Stimulated activated CD4-positive, alpha-beta T cell treated with anti-CD3 and anti-CD28 coated beads, Interleukin-1b, Interleukin-23, amount 100 ng/mL, for 4 hours (primary cell): ENCODE results near the gene MTMR3.
"Not testable (repeated sequence)": the region's sequence is repeated elsewhere in the genome, so short reads cannot be mapped to it uniquely, and the experiment has no call there.

Source experiments
- DNase-seq, 2 donors: peaks; one replicate each; pipeline ENCODE4 v3.0.0-alpha.2; 2020; ENCODE audit warnings: low read depth in 2 of 2

Gene MTMR3

DNA sequence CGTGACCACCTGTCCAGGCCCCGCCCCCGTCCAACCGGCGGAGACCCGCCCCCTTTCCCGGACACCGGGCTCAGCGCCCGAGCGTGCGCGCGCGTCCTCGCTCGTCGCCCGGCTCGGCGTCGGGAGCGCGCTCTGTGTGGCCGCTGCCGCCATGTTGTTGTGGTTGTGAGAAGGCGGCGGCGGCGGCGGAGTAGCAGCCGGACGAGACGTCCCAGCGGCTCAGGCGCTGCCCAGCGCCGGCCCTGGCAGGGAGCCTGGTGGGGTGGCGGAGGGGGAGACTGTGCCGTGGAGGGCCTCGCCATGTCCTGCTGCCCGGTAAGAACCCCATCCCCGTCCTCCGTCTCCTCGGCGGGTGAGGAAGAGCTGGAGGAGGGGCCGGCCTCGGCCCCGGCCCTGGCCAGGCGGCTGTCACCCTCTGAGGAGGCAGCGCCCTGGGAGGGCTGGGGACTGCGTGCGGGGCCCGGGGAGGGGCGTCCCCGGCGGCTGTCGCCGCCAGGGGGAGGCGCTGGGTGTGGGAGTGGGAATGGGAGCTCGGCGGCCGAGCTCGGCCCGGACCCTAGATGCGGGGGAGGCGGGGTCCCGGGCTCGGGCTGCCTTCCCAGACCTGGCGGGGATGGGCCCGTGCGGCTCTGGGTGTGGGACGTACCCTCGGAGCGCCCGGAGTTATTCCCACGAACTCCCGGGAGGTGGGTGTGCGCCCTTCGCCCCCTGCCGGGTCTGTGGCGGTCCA is at the start of gene MTMR3:
MTMR3 (plus strand) TSS at position 130 of the 730 bp plus-strand sequence. CDS start 87,886 bp downstream, outside the sequence.
- peak; percentile 89 to 96 for DNase-seq

GRCh38 chr22:29833392-29833965 is 49.5 kb upstream of the MTMR3 start:
- no peak for DNase-seq

- DNase-seq = no peak
These were observed 48.9 kb upstream of the MTMR3 start for GRCh38 chr22:29834046-29834445.

- not testable (repeated sequence) for DNase-seq
These were observed 46.1 kb upstream of the MTMR3 start for GRCh38 chr22:29836791-29837370.

GRCh38 chr22:29837741-29838598 is 45.0 kb upstream of the MTMR3 start, which contains the start of gene ASCC2:
ASCC2 (minus strand) TSS chr22:29838274; CDS start chr22:29832325, 5,949 bp downstream.
- DNase-seq = peak; percentile 98 to 99

GRCh38 chr22:29838599-29838956 is 44.4 kb upstream of the MTMR3 start:
- DNase-seq = no peak

- no peak for DNase-seq
These were observed 43.9 kb upstream of the MTMR3 start for GRCh38 chr22:29839039-29839438.

DNA sequence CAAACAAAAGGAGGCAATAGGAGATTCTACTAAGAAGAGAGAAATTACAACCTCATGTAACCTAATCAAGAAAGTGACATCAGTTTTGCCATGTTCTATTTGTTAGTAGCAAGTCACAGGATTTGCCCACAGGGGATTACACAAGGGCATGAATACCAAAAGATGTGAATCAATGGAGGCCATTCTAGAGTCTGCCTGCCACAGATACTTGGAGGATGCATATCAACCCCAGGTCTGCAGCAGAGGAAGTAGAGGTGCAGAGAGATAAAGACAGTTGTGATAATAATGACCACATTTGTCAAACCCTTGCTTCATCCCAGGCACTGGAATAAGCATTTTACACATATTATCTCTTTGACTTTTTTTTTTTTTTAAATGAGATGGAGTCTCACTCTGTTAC is 42.5 kb upstream of the MTMR3 start:
- no peak for DNase-seq

DNA sequence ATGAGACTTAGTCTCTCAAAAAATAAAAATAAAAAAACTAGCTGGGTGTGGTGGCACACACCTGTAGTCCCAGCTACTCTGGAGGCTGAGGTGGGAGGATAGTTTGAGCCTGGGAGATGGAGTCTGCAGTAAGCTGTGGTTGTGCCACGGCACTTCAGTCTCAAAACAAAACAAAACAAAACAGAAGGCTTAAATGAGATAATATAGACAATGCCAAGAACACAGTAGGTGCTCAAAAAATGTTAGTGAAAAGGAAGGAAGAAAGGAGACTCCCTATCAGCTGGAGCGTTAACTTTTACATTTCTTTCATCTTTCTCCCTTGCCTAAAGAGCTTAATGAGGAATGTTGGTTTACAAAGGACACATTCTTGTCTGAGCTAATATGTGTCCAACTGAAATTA is 40.8 kb upstream of the MTMR3 start:
- DNase-seq = no peak

DNA sequence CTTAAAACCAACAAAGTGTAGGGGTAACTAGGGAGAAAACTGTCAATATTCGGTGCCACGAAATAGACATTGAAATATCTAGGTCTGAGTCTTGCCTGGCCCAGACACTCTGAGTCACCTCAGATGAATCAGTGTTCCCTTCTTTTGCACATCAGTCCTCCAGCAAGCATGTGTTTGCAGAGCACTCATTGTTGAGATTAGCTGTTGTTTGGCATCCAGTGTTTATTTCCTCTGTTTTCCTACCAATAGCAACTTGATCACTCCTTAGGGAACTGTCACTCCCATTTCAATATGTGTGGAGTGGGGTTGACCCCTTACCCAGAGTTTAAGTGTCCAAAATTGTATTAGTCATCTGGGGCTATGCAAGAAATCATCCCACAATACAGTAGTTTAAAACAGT is 40.2 kb upstream of the MTMR3 start:
- no peak for DNase-seq

DNA sequence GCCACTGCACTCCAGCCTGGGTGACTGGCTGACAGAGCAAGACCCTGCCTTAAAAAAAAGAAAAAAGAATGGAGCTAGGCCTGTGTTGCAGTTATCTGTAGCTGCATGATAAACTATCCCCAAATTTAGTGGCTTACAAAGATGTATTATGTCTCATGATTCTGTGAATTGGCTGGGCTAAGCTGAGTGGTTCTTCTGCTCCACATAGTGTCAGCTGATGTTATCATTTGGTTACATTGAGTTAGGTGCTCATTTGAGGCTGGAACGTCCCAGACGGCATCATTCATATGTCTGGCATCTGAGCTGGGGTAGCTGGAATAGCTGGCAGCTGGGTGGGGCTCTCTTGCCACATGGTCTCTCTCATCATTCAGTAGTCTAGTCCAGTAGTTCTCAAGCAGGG is 36.7 kb upstream of the MTMR3 start:
- DNase-seq = no peak

DNA sequence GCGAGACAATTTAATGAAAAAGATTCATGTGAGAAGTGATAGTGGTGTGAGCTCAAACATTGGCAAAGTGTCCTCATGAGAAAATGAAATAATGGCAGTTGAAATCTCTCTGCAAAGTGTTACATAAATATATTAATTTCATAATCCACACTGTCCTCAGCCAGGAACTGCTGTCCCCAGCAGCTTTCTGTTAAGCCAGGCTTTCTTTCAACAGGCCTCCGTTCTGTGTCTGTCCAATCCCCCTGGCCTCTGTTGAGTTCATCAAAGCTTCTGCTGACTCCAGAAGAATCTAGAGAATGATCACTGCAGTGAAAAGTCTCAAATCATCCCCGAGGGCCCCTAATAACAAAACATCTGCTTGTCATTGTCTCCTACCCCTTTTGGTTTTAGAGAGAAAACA is 34.9 kb upstream of the MTMR3 start:
- no peak for DNase-seq

- DNase-seq = no peak
These were observed 28.5 kb upstream of the MTMR3 start for GRCh38 chr22:29854432-29854831.

DNA sequence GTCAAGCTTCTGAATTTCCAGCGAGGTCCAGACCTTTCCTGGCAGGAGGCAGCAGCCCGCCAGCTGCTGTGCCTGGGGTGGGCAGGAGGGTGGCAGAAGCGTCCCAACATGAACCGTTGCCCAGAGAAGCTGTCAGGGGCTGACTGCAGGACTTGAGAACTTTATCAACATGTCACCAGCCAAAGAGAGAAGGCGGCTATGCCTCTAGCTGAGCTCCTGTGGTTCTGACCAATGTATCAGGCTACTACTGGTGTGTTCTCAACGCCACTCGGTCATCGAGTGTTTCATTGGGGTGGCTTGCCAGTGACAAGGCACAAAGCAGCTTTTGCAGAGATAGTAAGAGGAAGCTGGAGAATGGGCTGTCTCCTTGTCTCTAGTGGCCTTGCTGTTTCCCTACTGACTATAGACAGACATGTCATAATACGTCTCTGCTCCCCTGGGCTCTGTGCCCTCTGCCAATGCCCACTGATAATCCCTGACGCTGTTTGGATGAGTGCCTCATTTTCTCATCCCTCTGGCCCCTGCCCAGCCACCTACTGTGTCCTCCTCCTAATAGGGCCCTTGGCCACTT is 27.3 kb upstream of the MTMR3 start:
- DNase-seq = no peak

- no peak for DNase-seq
These were observed 26.5 kb upstream of the MTMR3 start for GRCh38 chr22:29856496-29856895.

DNA sequence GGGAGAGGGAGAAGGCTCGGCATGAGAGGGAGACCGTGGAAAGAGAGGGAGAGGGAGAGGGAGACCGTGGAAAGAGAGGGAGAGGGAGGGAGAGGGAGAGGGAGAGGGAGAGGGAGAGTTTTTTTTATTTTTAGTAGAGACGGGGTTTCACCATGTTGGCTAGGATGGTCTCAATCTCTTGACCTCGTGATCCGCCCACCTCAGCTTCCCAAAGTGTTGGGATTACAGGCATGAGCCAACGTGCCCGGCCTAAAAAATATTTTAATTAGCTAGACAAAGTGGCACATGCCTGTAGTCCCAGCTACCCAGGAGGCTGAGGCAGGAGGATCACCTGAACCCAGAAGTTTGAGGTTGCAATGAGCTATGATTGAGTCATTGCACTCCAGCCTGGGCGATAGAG is 23.9 kb upstream of the MTMR3 start:
- DNase-seq = not testable (repeated sequence)

- no peak for DNase-seq
These were observed 22.8 kb upstream of the MTMR3 start for GRCh38 chr22:29860006-29860766.

GRCh38 chr22:29861672-29862297 is 21.2 kb upstream of the MTMR3 start:
- DNase-seq = no peak

DNA sequence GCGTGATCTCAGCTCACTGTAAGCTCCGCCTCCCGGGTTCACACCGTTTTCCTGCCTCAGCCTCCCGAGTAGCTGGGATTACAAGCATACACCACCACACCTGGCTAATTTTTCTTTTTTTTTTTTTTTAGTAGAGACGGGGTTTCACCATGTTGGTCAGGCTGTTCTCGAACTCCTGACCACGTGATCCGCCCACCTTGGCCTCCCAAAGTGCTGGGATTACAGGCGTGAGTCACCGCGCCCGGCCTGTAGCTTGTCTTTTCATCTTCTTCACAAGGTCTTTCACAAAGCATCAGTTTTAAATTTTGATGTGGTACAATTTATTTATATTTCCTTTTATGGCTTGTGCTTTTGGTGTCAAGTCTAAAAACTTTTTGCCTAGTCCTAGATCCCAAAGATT is 17.4 kb upstream of the MTMR3 start:
- DNase-seq = not testable (repeated sequence)

- no peak for DNase-seq
These were observed 15.7 kb upstream of the MTMR3 start for GRCh38 chr22:29867260-29867659.

GRCh38 chr22:29867851-29868250 is 15.1 kb upstream of the MTMR3 start:
- no peak for DNase-seq
